Measurements from ENCODE around the gene PPIH.
"Not testable (repeated sequence)": the region's sequence is repeated elsewhere in the genome, so short reads cannot be mapped to it uniquely, and the experiment has no call there.

DNA sequence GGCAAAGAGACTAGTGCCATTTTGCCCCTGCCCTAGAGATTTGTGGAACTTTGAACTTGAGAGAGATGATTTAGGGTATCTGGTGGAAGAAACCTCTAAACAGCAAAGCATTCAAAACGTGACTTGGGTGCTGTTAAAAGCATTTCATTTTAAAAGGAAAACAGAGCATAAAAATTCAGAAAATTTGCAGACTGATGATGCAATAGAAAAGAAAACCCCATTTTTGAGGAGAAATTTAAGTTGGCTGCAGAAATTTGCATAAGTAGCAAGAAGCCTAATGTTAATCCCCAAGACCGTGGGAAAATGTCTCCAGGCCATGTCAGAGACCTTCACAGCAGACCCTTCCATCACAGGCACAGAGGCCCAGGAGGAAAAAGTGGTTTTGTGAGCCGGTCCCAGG is 31.0 kb upstream of the PPIH start:
- not testable (repeated sequence) for TF ChIP-seq RNF219 (CRISPR knock-in tag; IDR thresholded peaks at IDR 0.05); CTCF (CRISPR knock-in tag; IDR thresholded peaks at IDR 0.05); GATA4 (IDR thresholded peaks at IDR 0.05; ENCODE audit: borderline replicate concordance, low read depth); CBFB (CRISPR knock-in tag; IDR thresholded peaks at IDR 0.05); HCFC1 (IDR thresholded peaks at IDR 0.05; ENCODE audit: low read depth, low read length); FOSL2 (CRISPR knock-in tag; IDR thresholded peaks at IDR 0.05); EZH2 (conservative IDR thresholded peaks at IDR 0.05; ENCODE audit: low read depth, low read length); SMAD1 (CRISPR knock-in tag; IDR thresholded peaks at IDR 0.05; ENCODE audit: borderline replicate concordance, low read depth); MAFF (IDR thresholded peaks at IDR 0.05; ENCODE audit: low read depth, low read length)
- TF ChIP-seq, protein P1, sequence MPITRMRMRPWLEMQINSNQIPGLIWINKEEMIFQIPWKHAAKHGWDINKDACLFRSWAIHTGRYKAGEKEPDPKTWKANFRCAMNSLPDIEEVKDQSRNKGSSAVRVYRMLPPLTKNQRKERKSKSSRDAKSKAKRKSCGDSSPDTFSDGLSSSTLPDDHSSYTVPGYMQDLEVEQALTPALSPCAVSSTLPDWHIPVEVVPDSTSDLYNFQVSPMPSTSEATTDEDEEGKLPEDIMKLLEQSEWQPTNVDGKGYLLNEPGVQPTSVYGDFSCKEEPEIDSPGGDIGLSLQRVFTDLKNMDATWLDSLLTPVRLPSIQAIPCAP (CRISPR knock-in tag; IDR thresholded peaks at IDR 0.05; ENCODE audit: low read depth): not testable (repeated sequence)
- TF ChIP-seq, protein P2, sequence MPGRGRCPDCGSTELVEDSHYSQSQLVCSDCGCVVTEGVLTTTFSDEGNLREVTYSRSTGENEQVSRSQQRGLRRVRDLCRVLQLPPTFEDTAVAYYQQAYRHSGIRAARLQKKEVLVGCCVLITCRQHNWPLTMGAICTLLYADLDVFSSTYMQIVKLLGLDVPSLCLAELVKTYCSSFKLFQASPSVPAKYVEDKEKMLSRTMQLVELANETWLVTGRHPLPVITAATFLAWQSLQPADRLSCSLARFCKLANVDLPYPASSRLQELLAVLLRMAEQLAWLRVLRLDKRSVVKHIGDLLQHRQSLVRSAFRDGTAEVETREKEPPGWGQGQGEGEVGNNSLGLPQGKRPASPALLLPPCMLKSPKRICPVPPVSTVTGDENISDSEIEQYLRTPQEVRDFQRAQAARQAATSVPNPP (CRISPR knock-in tag; IDR thresholded peaks at IDR 0.05): not testable (repeated sequence)
